Peyer's patch (tissue), 4 donors: ENCODE measurements around the gene GK. TPM values are rescaled to one million over a fixed set of nuclear protein-coding genes. Genes with fewer than 3 reads are reported as not detected.
"Not testable (repeated sequence)": the region's sequence is repeated elsewhere in the genome, so short reads cannot be mapped to it uniquely, and the experiment has no call there.

ENCODE experiments used
- DNase-seq, 3 donors: peaks; one replicate each; pipeline ENCODE4 v3.0.0-alpha.2; 2017 to 2019
- H3K27ac ChIP-seq, 4 donors: fragments of 200-600 bp; sonication (generic); one replicate each; pipeline ENCODE4 v1.5.1; 2016 to 2019
- H3K27me3 ChIP-seq, 2 donors: fragments of 200-600 bp; sonication (generic); one replicate each; pipeline ENCODE4 v1.5.1; 2019
- H3K36me3 ChIP-seq, 3 donors: fragments of 200-600 bp; sonication (generic); one replicate each; pipeline ENCODE4 v1.5.1; 2016 to 2019
- H3K4me1 ChIP-seq, 4 donors: fragments of 200-600 bp; sonication (generic); one replicate each; pipeline ENCODE4 v1.5.1; 2016 to 2019
- H3K4me3 ChIP-seq, 4 donors: fragments of 200-600 bp; sonication (generic); 1 replicate in 3 of 4; 2 replicates in 1 of 4; pipeline ENCODE4 v1.5.1; 2016 to 2019; ENCODE audit warnings: mild to moderate bottlenecking in 1 of 4
- H3K9me3 ChIP-seq, 4 donors: fragments of 200-600 bp; sonication (generic); one replicate each; pipeline ENCODE4 v1.5.1; 2016 to 2019; ENCODE audit warnings: mild to moderate bottlenecking in 1 of 4
- POLR2A ChIP-seq, 2 donors: fragments of 450-650 bp; IDR thresholded peaks; one replicate each; pipeline ENCODE4 v1.5.1; 2017; ENCODE audit warnings: antibody characterized with exemption in 2 of 2, mild to moderate bottlenecking in 2 of 2, moderate library complexity in 2 of 2
- total RNA-seq, 4 donors: library from RNA; depleted of rRNA; stranded (reverse); fragments of >200 nt; gene quantifications; one replicate each; pipeline ENCODE4 v1.1.0, GENCODE V29; 2016
- TF ChIP-seq, protein P1 (sequence below), 6 experiments: fragments of 450-650 bp in 4 of 6; fragments of 200-600 bp in 2 of 6; sonication (generic) in 1 of 6; IDR thresholded peaks; one replicate each; pipeline ENCODE4 v1.5.1; 2017 to 2019; ENCODE audit warnings: antibody characterized with exemption in 6 of 6, mild to moderate bottlenecking in 3 of 6, moderate library complexity in 1 of 6

The GK gene
- total RNA-seq, 4 donors from 2014 or later = 12.4 to 74.1 (median 56.9) TPM

DNA sequence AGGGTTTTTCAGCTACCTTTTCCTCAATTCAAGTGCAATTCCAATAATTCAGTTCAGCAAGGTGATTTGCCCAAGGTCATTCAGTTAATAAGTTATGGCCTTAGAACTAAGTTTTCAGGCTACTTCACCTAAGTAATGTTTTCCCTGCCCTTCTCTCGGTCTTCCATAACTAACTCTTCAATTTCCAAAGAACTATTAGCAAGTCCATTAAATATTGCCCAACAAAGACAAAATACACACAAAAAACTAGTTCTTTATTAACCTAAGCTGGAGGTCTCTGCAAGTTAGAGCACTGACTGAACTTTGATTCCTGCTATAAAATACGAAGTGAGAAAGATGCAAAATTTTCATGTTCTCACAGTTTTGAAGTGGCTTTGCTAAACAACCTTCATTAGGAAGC, 26.8 kb upstream of the GK start:
- H3K4me1 ChIP-seq = no peaks in the 10 kb centered on the region
- no peak overlapping the region for H3K4me3 ChIP-seq
- no peak overlapping the region for H3K27ac ChIP-seq
- no peaks in the 10 kb centered on the region for H3K27me3 ChIP-seq
- DNase-seq = no peak
- no peak for TF ChIP-seq POLR2A (IDR thresholded peaks at IDR 0.05)
- TF ChIP-seq, protein P1, sequence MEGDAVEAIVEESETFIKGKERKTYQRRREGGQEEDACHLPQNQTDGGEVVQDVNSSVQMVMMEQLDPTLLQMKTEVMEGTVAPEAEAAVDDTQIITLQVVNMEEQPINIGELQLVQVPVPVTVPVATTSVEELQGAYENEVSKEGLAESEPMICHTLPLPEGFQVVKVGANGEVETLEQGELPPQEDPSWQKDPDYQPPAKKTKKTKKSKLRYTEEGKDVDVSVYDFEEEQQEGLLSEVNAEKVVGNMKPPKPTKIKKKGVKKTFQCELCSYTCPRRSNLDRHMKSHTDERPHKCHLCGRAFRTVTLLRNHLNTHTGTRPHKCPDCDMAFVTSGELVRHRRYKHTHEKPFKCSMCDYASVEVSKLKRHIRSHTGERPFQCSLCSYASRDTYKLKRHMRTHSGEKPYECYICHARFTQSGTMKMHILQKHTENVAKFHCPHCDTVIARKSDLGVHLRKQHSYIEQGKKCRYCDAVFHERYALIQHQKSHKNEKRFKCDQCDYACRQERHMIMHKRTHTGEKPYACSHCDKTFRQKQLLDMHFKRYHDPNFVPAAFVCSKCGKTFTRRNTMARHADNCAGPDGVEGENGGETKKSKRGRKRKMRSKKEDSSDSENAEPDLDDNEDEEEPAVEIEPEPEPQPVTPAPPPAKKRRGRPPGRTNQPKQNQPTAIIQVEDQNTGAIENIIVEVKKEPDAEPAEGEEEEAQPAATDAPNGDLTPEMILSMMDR (IDR thresholded peaks at IDR 0.05) = no peak
- no peaks in the 10 kb centered on the region for H3K36me3 ChIP-seq
- H3K9me3 ChIP-seq = peaks cover 0 to 10% (median 0%) of the 10 kb centered on the region in 4 donors

DNA sequence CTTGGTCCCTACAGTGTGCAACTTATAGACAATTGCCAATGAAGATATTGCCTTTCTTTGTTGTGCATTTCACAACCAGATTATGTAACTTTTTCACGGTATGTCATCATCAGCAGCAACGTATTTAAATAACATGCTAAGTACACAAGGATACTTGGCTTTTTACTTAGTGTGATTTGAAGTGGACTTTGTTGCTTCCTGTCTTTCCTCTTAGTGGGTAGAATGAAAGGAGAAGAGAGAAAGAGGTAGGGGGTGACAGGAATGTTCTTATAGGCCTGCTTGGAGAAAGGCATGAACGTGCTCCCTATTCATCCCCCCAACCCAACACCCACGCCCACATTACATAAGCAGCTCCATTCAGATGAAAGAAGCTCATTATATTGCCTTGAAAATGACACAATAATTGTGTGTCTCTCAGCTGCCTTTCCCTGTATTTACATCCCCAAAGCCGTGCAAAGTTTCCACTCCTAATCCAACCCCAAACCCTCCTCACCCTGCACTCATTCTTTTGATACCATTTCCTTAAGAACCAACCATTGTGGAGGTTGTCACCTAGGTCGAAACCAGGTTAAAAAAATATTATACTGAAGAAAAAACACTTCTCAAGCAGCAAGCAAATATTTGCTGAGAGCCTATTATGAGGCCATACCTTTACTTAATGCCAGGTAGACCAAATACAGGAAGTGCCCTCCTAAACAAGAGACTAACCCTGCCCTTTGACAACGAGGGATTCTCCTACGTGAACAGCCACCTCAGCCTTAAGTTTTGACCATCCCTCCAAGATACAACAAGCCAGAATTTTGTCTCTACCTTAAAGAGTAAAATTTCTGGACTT, 25.2 kb upstream of the GK start:
- no peak for TF ChIP-seq POLR2A (IDR thresholded peaks at IDR 0.05)
- TF ChIP-seq, protein P1 (IDR thresholded peaks at IDR 0.05) = no peak
- no peak overlapping the region for H3K27ac ChIP-seq
- H3K9me3 ChIP-seq = no peaks in the 10 kb centered on the region
- H3K4me3 ChIP-seq = no peak overlapping the region
- no peak for DNase-seq
- no peaks in the 10 kb centered on the region for H3K27me3 ChIP-seq
- H3K36me3 ChIP-seq = no peaks in the 10 kb centered on the region
- no peaks in the 10 kb centered on the region for H3K4me1 ChIP-seq

DNA sequence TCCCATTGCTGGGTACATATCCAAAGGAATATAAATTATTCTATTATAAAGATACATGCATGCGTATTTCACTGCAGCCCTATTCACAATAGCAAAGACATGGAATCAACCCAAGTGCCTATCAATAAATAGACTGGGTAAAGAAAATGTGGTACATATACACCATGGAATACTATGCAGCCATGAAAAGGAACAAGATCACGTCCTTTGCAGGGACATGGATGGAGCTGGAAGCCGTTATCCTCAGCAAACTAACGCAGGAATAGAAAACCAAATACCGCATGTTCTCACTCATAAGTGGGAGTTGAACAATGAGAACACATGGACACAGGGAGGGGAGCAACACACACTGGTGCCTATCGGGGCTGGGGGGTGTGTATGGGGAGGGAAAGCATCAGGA, 19.2 kb upstream of the GK start:
- not testable (repeated sequence) for H3K27me3 ChIP-seq, H3K36me3 ChIP-seq, H3K4me3 ChIP-seq, H3K9me3 ChIP-seq, H3K4me1 ChIP-seq, H3K27ac ChIP-seq, DNase-seq

DNA sequence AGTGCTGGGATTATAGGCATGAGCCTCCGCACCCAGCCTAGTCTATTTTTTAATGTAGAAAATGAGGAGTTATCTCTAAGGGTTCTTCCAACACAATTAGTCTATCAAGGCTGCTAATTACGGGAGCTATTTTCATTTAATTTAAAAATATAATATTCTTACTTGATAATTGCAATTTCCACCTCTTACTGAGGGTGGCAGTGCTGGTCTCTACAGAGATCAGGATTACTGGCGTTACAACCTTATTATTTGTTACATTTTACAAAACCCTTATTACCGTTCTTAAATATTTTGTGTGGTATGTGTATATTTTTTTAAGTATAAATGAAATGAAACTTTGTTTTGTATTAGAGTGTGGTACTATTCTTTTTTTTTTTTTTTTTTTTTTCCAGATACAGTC, 17.6 kb upstream of the GK start:
- DNase-seq = no peak
- H3K27me3 ChIP-seq = no peaks in the 10 kb centered on the region
- no peaks in the 10 kb centered on the region for H3K9me3 ChIP-seq
- no peaks in the 10 kb centered on the region for H3K36me3 ChIP-seq
- no peak overlapping the region for H3K27ac ChIP-seq
- no peak for TF ChIP-seq POLR2A (IDR thresholded peaks at IDR 0.05)
- TF ChIP-seq, protein P1 (IDR thresholded peaks at IDR 0.05) = peak in 4 of 6 experiments; percentile 34 to 57 (median 53)
- no peaks in the 10 kb centered on the region for H3K4me1 ChIP-seq
- no peak overlapping the region for H3K4me3 ChIP-seq

DNA sequence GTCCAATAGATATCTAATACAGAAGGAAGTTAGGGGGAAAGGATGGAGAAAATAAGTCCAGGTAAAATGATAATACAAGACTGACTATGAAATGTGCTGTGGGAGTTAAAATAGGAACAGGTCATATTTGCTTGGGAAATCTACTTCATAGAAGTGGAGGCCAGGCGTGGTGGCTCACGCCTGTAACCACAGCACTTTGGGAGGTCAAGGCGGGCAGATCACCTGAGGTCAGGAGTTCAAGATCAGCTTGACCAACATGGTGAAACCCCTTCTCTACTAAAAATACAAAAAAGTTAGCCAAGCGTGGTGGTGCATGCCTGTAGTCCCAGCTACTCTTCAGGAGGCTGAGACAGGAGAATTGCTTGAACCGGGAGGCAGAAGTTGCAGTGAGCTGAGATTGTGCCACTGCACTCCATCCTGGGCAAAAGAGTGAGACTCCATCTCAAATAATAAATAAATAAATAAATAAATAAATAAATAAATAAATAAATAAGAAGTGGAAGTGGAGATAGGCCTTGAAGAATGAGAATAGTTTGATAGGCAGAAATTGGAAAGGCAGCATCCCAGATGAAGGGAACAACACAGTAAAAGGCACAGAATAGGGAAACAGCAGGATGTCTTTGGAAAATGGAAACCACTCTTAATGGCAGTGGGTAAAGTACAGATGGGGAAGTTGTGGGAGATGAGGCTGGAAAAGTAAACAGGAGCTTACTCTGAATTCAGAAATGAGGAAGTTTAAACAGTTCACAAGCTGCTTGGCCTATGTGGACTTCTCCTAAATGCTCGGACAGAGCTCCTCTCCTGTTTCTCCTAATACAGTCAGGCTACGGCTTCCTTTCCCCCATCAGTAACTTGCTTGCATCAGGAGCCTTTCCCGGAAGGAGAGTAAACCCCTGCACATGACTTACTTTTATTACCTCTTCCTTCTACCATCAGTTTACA, 15.1 kb upstream of the GK start:
- Histone ChIP-seq H3K4me3 (no peak overlapping the region), H3K9me3 (no peaks in the 10 kb centered on the region), H3K36me3 (no peaks in the 10 kb centered on the region), H3K27me3 (no peaks in the 10 kb centered on the region), H3K27ac (no peak overlapping the region), H3K4me1 (no peaks in the 10 kb centered on the region)
- no peak for TF ChIP-seq POLR2A (IDR thresholded peaks at IDR 0.05)
- TF ChIP-seq, protein P1 (IDR thresholded peaks at IDR 0.05) = no peak
- DNase-seq = no peak

DNA sequence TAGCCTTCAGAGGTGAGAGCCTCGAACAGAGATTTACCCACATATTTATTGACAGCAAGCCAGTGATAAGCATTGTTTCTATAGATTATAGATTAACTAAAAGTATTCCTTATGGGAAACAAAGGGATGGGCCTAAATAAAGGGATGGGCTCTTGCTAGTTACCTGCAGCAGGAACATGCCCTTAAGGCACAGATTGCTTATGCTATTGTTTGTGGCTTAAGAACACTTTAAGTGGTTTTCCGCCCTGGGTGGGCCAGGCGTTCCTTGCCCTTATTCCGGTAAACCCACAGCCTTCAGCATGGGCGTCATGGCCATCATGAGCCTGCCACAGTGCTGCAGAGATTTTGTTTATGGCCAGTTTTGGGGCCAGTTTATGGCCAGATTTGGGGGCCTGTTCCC, 13.5 kb upstream of the GK start:
- DNase-seq, H3K27me3 ChIP-seq: not testable (repeated sequence)

More for the DNA sequence above, 13.5 kb upstream of the GK start:
- H3K4me1 ChIP-seq, H3K36me3 ChIP-seq, H3K4me3 ChIP-seq, H3K9me3 ChIP-seq, H3K27ac ChIP-seq: not testable (repeated sequence)
